ENCODE data around the gene GHRH.

Gene GHRH

DNA sequence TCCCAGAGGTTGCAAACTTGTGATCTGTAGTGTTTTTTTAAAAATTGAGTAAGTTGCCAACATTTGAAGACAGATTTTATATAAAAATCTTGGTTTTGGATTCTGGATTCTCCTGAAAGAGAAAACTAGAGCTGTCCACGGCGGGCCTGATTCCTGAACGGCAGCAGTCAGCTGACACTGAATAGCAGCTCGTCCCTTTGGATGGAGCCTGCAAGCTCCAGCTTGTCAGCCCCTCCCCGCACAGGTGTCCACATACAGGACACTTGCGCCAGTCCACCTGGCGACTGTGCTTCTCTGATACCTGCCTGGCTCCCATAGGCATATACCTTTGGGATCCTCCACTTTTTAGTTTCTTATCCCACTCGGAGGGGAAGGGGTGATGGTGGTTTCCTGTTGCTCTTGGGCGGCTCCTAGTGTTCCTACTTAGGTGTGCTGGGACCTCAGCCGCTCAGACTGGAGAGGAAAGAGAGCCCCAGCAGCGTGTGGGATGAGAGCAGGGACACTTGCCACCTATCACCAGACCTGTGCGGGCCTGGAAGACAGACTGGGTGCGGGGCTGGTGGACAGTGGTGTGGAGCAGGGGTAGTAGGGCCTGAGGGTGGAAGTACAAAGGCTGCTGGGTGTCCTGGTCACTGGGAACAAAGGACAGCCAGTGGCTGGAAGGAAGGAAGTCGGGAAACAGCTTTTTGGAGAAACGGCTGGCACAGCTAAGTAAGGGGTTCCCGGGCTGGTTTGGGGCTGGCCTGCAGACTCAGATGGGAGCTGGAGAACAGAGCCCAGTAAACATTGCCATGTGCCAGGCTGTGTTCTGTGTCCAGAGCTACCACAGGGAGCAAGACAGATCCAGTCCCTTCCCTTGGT is 18.3 kb downstream of the GHRH start:
- in situ Hi-C loops (cut with HindIII; ENCODE audit: low sequenced_read_pairs): no loop called here

DNA sequence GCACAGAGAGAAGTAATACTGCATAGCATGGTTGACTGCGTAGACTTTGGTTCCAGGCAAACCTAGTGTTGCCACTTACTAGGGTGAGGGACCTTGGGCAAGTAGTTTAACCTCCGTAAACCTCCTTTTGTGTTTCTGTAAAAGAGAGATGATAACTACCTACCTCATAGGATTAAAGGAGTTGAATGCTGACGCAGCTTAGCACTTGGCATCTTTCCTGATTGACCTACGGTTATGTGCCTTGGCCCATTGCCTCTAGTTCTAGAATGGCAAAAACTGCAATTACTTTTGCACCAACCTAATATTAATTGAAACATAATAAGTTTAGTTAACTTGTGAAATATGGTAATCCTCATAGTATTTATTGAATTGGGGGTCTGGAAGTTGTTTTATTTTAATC is 19.1 kb downstream of the GHRH start:
- in situ Hi-C loops (cut with HindIII; ENCODE audit: low sequenced_read_pairs): no loop called here

DNA sequence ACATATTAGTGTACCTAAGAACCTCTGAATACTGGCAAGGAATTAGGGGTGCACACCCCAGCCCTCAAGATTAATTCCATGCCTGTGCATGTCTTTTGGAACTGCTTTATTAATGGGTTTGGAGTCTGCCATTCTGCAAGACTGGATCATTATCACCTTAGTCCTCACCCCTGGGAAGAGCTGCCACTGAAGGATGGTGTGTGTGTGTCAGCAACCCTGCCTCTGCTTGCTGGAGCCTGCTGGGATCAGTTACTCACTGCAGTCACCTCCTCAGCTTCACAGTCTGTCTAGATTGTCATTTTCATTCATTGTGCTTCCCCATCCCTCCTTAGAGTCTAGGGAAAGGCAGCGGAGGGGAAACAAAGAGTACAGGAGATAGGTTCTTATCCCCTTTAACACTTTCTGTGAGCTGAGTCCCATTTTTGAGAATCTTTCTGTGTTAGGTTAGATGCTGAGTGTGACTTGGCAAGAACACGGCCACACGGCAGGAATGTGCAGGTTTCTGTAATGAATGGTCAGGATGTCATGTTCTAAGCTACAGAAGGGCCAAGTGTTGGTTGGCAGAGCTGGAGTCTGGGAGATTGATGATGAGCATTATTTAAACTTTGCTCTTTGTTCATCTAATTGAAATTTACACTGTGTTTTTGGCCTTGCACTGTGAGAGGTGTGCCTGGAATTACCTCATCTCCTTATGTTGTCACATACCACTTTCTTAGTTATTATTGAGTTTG is 21.1 kb downstream of the GHRH start:
- in situ Hi-C loops (cut with HindIII; ENCODE audit: low sequenced_read_pairs): no loop called here

DNA sequence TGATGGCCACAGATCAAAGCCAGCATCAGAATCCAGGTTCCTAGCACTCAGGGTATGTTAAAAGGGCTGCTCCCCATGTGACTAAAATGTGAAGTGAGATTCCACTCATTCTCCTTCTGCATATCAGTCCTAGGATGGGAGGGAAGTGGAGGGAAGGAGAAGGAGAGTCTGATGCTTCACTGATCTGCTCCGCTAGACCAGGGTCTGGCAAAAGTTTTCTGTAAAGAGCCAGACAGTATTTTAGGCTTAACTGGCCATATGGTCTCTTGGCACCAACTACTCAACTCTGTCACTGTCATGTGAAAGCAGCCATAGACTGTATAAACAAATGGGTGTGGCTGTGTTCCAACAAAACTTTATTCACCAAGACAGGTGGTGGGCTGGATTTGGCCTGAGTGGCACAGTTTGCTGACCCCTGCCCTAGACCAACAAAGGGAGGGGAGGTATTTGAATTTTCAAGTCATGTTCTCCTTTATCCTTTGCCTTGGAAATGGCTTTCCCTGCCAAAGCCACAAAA is 22.6 kb downstream of the GHRH start:
- in situ Hi-C loops (cut with HindIII; ENCODE audit: low sequenced_read_pairs): no loop called here

DNA sequence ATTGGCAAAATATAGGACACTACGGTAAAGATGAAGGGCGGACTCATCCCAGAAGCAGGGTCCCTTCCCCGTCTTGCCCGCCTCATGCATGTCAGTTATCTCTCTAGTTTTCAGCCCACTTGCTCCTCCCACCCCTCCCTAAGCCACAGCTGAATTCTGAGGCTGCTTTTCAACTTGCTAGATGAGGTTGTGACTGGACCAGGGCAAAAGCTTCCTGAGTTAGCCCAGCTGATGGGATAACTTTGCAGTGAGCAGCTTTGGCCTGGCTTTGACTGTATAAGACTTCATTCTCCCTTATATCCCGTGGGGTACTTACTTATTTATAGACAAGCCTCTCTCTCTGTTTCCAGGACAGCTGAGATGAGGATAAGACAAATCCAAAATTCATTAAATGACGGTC is 23.2 kb downstream of the GHRH start:
- in situ Hi-C loops (cut with HindIII; ENCODE audit: low sequenced_read_pairs): no loop called here

DNA sequence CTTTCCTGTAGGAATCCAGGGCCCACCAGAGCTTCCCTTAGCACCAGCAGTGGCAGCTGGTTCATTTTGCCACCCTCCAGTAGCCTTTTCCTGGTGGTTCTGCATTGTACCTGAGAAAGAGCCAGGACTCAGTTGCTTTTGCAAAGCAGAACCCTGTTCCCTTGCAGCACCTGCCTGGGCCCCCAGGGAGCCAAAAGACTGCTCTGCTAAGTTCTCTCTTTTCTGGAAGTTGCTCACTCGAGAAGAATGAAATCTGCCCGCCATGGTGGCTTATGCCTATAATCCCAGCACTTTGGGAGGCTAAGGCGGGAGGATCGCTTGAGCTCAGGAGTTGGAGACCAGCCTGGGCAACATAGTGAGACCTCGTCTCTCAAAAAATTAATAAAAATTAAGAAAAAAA is 24.0 kb downstream of the GHRH start:
- in situ Hi-C loops (cut with HindIII; ENCODE audit: low sequenced_read_pairs): no loop called here

DNA sequence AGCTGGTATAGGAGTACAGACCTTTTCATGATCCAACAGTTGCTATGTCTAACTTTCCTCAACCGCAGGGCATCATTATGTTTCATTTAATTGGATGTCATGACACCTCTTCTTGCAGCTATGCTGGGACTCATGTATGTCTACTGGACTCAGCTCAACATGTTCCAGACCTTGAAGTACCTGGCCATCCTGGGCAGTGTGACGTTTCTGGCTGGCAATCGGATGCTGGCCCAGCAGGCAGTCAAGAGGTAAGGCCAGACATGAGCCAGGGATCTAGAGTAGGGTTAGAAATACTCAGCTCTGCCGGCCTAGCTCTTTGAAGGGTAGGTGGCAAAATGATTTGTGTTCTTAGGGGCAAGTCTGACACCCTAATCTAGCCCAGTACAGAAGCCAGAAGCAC is 25.2 kb downstream of the GHRH start:
- in situ Hi-C loops (cut with HindIII; ENCODE audit: low sequenced_read_pairs): no loop called here

DNA sequence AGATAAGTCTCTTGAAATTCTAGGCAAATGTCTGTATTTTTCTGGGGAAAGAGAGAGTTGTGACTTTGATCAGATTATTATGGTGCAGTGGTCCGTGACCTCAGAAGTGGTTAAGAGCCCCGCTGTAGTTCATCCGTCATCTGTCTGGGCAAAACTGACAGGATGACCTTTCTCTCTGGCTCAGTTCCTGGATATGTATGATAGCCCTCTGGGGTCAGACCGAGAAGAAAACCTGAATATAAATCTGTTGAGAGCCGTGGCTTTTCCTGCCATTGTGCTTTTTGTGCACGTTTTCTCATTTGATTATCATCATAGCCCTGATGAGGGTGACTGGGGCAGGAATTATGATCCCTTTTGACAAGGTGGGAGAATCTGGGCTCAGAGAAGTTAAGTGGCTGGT is 26.5 kb downstream of the GHRH start:
- in situ Hi-C loops (cut with HindIII; ENCODE audit: low sequenced_read_pairs): no loop called here

DNA sequence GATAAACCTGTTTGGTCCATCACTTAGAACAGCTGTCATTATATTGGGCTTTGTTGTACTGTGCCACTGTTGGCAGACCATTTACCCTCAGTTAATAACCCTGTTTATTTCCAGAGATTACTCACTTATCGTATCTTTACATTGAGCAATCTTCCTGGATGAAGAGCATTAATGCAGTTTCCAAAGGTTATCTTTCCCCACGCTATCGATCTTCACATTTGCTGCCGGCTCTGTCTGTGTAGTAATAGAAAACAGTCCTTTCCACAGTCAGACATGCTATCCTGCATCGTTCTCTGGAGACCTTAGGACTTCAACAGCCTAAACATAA is 27.4 kb downstream of the GHRH start:
- in situ Hi-C loops (cut with HindIII; ENCODE audit: low sequenced_read_pairs): no loop called here

DNA sequence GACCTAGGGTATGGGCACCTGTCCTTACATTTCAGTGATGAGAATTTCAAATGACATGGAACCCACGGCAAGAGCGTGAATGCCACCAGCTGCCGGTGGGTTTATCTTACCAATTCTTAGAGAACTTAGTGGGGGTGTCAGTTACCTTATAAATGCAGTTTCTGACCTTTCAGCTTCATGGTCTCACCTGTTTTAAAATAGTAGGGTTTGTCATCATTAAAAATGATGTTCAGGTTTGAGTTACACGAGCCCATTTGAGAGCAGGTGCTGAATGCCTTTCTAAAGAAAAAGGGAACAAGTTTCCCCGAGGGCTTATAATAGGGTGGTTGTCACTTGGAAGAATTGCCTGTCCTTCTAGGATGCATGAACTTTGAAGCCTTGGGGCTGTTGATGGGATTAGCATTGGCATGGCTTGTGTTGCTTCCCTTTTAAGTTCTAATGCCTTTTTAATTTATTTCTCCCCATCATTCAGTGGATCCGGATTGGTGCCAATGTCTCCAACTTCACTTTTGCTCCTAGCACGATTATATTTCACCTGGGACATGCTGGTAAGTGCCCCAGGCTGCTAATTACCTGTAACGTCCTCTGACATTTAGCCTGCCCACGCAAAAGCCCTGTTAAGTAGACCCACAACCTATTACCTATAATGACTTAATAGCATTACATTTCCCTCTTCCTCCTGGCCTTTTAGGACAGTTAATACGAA is 27.9 kb downstream of the GHRH start:
- in situ Hi-C loops (cut with HindIII; ENCODE audit: low sequenced_read_pairs): no loop called here

DNA sequence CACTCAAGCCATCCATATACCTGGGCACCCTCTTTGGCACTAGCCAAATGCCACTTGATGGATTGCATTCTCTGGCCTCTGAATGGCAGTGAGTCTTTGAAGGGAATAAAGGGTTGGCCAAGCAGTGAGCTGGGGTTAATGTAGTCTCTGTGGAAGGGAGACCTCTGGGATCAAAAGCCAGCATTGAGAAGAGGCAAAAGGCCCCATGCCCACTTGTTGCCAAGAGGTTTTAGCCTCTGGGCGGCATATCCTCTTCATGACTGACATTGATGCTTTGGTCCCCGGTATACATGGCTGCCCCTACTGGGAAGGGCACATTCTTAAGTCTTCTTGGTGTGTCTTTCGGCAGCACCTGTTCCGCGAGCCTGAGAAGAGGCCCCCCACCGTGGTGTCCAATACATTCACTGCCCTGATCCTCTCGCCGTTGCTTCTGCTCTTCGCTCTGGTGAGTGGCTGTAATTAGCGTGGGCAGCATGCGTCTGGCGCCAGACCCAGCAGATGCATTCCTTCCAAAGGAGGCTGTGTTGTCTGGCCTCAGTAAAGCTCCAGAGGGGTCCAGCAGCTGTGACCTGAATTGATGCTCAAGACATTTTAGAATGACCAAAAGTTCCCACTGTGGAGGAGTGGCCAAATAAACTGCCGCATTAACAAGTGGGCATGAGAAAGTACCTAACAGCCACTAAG is 29.5 kb downstream of the GHRH start:
- in situ Hi-C loops (cut with HindIII; ENCODE audit: low sequenced_read_pairs): no loop called here

DNA sequence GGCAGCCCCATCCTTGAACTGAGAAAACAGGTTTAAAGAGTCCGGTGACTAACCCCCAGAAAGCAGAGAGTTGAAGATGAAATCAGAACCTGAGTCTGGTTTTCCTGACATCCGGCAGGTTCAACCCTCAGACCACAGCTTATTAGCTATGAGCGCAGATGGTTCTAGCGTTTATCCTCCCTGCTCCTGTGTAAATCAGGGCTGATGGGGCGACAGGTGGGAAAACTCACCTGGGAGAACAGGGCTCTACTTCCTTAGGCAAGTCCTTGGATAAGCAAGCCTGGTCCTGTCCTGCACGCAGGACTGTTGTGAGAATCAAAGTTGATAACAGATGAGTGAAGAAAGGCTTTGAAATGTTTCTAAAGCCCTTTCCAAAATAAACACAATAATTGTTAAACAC is 31.4 kb downstream of the GHRH start:
- in situ Hi-C loops (cut with HindIII; ENCODE audit: low sequenced_read_pairs): no loop called here

DNA sequence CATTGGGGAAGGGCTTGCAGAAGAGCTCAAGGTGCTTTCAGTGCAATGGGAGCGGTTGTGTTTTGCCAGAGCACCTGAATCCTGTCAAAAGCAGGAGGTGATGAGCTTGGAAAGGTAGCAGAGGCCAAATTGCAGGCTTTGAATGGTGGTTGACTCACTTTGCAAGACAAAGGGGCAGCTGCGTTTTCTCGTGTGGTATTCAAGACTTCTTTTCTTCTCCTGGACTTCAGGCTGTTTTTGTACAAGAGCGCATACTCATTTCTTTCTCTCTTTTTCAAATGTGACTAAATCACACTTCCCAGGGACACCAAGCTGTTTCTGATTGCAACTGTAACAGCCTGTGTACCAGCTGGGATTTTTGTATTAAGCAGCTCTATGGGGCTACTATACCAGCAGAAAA is 32.3 kb downstream of the GHRH start:
- in situ Hi-C loops (cut with HindIII; ENCODE audit: low sequenced_read_pairs): no loop called here

DNA sequence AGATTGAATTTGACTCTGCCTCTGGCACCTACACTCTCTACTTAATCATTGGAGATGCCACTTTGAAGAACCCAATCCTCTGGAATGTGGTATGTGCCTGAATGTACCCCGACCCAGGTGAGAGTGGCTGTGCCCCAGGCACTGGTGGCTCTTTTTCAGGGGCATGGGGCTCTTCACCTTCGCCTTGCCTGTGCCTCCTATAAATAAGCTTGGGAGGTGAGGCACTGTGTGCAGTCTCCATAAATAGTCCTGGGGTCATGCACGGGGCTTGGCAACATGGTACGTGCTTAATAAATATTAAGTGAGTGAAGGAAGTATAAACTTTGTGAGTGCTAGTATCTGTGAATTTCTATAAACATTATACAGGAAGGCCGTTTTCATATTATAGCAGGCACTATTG is 33.0 kb downstream of the GHRH start:
- in situ Hi-C loops (cut with HindIII; ENCODE audit: low sequenced_read_pairs): no loop called here

DNA sequence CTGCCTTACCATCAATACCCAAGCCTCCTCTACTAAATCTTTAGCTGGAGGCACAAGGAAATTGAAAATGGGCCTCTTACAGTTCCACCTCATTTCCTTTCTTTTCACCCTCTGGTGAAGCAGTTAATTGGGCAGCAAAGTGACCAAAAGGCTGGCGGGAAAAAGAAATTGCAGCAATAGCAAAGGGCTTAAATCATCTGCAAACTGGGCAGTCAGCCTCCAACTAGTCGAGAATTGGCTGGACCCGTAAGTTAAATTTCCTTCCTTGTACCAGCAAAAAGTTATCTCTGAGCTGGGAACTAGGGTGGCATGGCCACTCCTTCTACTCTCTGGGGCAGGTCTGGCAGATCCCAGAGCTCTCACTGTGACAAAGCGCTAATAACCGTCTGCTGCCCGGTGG is 33.5 kb downstream of the GHRH start:
- in situ Hi-C loops (cut with HindIII; ENCODE audit: low sequenced_read_pairs): no loop called here

DNA sequence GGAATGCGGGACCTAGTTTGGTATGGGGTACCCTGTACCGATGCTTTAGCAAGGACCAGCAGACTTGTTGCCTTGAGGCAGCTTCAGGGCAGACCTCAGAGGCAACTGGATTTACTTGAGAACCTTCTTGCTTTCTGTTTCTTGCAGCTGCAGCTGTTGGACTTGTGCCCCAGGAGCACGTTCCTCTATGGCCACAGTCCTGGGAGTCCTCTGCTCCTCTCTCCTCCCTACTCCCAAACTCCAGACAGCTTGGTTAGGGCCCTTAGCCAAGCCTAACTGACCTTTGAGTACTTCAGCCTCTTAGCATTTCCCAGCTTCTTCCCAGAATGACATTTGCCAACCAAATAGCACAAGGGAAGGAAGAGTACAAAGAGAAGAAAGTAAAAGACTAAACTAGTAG is 34.7 kb downstream of the GHRH start:
- in situ Hi-C loops (cut with HindIII; ENCODE audit: low sequenced_read_pairs): no loop called here

DNA sequence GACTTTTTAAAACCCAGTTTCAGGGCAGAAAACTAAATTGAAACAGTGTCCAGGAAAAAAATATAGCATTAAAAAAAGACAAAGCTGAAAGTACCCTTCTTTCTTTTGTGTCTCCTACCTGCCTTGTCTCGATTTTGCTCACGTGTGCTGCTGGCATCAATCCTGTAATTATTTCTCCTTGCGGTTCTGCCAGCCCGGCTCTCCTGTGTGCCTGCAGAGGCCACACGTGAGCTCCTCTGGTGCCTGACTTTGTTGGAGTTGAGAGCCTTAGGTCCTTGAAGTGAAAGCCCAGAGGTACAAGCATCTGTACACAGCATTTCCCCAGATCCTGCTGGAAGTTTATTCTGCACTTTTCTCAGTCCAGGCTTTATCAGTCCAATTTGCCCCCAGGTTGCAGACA is 36.5 kb downstream of the GHRH start:
- in situ Hi-C loops (cut with HindIII; ENCODE audit: low sequenced_read_pairs): no loop called here

DNA sequence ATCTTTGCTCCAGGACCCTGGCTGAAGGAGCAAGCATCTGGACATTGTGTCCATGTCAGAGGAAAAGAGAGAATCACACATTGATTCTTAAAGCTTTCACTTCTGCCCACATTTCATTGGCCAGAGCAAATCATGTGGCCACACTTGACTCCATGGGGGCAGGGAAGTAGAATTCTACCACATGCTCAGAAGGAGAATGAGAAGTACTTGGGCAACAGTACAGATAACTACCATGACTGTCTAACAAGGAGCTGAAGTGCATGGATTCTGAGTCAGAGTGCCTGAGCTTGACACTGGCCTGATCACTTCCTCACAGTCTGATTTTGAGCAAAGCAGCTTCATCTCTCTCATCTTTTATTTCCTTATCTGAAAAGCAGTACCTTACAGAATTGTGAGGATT is 38.6 kb downstream of the GHRH start:
- in situ Hi-C loops (cut with HindIII; ENCODE audit: low sequenced_read_pairs): no loop called here

DNA sequence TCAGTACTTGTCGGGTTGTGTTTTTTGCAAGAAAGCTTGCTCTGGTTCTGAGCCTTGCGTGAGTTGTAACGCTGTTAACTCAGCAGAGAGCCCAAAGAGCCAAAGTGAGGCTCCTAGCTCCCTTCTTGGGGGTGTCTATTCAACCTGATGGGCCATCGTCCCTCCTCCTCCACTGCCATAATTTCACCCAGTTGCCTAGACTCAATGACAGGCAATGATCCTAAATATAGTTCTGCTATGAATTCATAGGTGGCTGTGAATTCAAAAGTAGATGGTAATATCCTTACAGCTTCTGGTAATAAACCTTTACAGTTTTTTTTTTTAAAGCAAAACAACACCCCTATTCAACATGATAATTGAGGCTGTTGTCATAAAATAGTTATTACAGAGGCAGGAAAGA is 39.5 kb downstream of the GHRH start:
- in situ Hi-C loops (cut with HindIII; ENCODE audit: low sequenced_read_pairs): no loop called here

DNA sequence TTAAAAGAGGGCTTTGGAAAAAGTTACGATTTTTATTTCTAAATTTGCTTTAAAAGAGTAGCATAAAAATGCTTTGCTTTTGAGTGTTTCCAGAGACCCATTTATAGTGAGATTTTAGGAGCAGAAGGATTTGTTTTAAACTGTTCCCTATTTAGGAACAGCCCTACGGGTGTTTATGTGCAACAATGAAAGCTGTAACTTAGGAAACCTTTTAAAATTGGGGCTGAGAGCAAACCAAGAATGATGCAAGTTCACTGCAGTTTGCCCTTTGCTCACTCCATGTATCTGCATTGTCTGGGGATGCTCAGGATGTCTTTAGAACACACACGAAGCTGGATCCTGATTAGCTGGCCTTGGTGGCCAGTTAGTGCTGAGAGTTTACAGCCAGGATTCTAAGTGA is 40.9 kb downstream of the GHRH start:
- in situ Hi-C loops (cut with HindIII; ENCODE audit: low sequenced_read_pairs): no loop called here

Data from endothelial cell of hepatic sinusoid (primary cell).